Left lung (tissue), 10 donors: ENCODE results near the gene OR10X1. TPM values are rescaled to one million over a fixed set of nuclear protein-coding genes. Genes with fewer than 3 reads are reported as not detected.

Experiments
- ATAC-seq: fragments of 200-7000 bp; cut with Tn5 transposase; one replicate; pipeline ENCODE4 v1.9.1; 2020; ENCODE audit warnings: moderate library complexity
- DNase-seq, 4 donors: peaks; one replicate each; pipeline ENCODE4 v3.0.0-alpha.2; 2013 to 2020
- H3K27ac ChIP-seq, 2 donors: fragments of 200-600 bp; sonication (generic) in 1 of 2; one replicate each; pipeline versions ENCODE4 v1.5.0 to v1.8.0; 2020 to 2021
- H3K27me3 ChIP-seq, 2 donors: fragments of 200-600 bp; sonication (generic) in 1 of 2; one replicate each; pipeline versions ENCODE4 v1.5.0 to v1.8.0; 2020 to 2021
- H3K36me3 ChIP-seq, 2 donors: fragments of 200-600 bp; sonication (generic) in 1 of 2; one replicate each; pipeline versions ENCODE4 v1.5.0 to v1.8.0; 2020 to 2021
- H3K4me1 ChIP-seq, 2 donors: fragments of 200-600 bp; one replicate each; pipeline ENCODE4 v1.8.0; 2021
- H3K4me3 ChIP-seq, 2 donors: fragments of 200-600 bp; sonication (generic) in 1 of 2; one replicate each; pipeline versions ENCODE4 v1.5.0 to v1.8.0; 2020 to 2021; ENCODE audit warnings: mild to moderate bottlenecking in 1 of 2
- H3K9me3 ChIP-seq, 2 donors: fragments of 200-600 bp; sonication (generic) in 1 of 2; one replicate each; pipeline versions ENCODE4 v1.5.0 to v1.8.0; 2020 to 2021
- intact Hi-C, 2 donors: fragments of 100-400 bp; cut with DNase I; formaldehyde crosslinking; loops; one replicate each; pipeline versions ENCODE4 v1.11.2 to v1.14.2; 2022
- polyA plus RNA-seq, 6 donors: library from polyadenylated mRNA; unstranded; fragments of 120-200 nt; gene quantifications; one replicate each; pipeline ENCODE4 v1.2.1, GENCODE V29; 2013; ENCODE audit not compliant: insufficient read length in 6 of 6
- total RNA-seq, 2 donors: library from RNA; stranded (reverse); fragmentation: NEBNext Ultra II Directional; extraction: Animal tissue kit (Norgen Biotek cat#: 25700); gene quantifications; one replicate each; pipeline ENCODE4 v1.2.1, GENCODE V29; 2021
- TF ChIP-seq, protein P1 (sequence below), 2 donors: fragments of 200-600 bp; sonication (generic) in 1 of 2; IDR thresholded peaks; one replicate each; pipeline versions ENCODE4 v1.5.0 to v1.8.0; 2021; ENCODE audit warnings: antibody characterized with exemption in 2 of 2
- donor health status: DM: no; HTN: yes; CAD: no.
- donor health status: DM: no; HTN: no; CAD: no.

OR10X1 gene
- total and polyA plus RNA-seq, 8 donors = not detected

DNA sequence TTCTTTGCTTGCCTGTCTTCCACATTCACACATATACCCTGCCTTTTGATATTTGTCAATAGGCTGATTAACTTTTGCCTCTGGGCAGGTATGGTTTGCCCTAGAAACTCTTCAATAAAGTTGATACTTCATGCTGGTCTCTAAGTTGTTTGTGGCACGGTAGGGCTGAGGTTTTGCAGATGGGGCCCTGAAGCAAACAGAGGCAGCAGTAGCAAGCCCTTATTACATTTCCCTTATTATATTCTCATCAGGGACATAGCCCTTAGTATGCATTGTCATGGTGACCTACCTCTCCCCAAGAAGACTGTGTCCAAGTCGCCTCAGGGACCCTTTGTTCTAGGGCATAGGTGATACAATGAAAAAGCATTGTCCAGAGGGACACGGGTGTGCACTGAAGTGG lies 9.2 kb downstream of the OR10X1 start, which contains the start of gene OR6P1:
Gene OR6P1 (minus strand): TSS at position 101 of the 400 bp plus-strand sequence. CDS start 6,976 bp downstream, outside the sequence.
- Histone ChIP-seq H3K4me1 (no peaks in the 10 kb centered on the region), H3K27ac (no peak within 1 kb of the TSS), H3K36me3 (no peaks in the 10 kb centered on the region), H3K27me3 (no peaks in the 10 kb centered on the region), H3K4me3 (no peak within 1 kb of the TSS), H3K9me3 (no peaks in the 10 kb centered on the region)
- TF ChIP-seq, protein P1, sequence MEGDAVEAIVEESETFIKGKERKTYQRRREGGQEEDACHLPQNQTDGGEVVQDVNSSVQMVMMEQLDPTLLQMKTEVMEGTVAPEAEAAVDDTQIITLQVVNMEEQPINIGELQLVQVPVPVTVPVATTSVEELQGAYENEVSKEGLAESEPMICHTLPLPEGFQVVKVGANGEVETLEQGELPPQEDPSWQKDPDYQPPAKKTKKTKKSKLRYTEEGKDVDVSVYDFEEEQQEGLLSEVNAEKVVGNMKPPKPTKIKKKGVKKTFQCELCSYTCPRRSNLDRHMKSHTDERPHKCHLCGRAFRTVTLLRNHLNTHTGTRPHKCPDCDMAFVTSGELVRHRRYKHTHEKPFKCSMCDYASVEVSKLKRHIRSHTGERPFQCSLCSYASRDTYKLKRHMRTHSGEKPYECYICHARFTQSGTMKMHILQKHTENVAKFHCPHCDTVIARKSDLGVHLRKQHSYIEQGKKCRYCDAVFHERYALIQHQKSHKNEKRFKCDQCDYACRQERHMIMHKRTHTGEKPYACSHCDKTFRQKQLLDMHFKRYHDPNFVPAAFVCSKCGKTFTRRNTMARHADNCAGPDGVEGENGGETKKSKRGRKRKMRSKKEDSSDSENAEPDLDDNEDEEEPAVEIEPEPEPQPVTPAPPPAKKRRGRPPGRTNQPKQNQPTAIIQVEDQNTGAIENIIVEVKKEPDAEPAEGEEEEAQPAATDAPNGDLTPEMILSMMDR (IDR thresholded peaks at IDR 0.05) = no peak
- DNase-seq (no peak), ATAC-seq (no peak)
- intact Hi-C loops = no loop called here

GRCh38 chr1:158564608-158565007 lies 15.1 kb downstream of the OR10X1 start:
- ATAC-seq = no peak
- H3K4me1 ChIP-seq = peaks cover 0 to 10% of the 10 kb centered on the region in 2 donors
- no peaks in the 10 kb centered on the region for H3K9me3 ChIP-seq
- H3K27ac ChIP-seq = peak overlapping the region in 1 of 2 donors; percentile 70
- no peak for DNase-seq
- intact Hi-C loops = no loop called here
- TF ChIP-seq, protein P1 (IDR thresholded peaks at IDR 0.05) = no peak
- H3K27me3 ChIP-seq = no peaks in the 10 kb centered on the region
- no peak overlapping the region for H3K4me3 ChIP-seq
- no peaks in the 10 kb centered on the region for H3K36me3 ChIP-seq

DNA sequence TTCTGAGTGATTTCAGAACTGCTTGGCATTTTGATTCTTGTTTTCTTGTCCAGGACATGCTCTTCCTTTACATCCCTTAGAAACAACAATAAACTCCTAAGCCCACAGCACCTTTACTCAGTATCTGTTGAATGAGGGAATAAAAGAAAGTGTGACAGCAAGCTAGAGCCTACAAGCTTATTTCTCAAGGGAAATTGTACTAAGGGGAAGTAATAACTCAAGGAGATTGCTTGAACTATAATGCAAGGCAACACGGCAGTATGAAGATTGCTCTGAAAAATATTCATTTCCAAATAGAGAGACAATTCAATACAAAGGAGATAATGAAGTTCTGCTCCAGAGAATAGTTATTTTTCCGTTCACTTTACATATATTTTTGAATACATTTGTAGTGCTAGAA lies 15.8 kb downstream of the OR10X1 start:
- intact Hi-C loops = no loop called here
- TF ChIP-seq, protein P1 (IDR thresholded peaks at IDR 0.05) = no peak
- Histone ChIP-seq H3K4me1 (peaks cover 0 to 10% of the 10 kb centered on the region in 2 donors), H3K4me3 (no peak overlapping the region), H3K27me3 (no peaks in the 10 kb centered on the region), H3K9me3 (no peaks in the 10 kb centered on the region), H3K27ac (peak overlapping the region in 1 of 2 donors; percentile 70), H3K36me3 (no peaks in the 10 kb centered on the region)
- ATAC-seq = no peak
- DNase-seq = no peak

DNA sequence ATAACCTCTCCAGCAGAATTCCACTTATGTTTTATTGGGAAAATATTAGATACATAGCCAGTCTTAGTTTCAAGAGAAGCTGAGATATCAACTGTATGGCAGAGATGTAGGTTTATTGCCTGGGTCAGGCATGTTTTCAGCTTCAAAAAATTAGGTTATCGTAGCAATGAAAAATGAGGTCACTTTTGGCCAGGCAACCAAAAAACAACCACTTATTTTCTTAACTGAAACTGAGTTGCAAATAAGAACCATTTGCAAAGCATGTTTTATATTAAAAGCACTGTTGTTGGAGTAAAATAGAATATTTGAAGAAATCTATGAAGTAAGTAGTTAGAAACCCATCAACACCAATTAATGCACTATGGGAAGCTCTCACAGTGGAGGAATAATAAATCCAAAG lies 20.0 kb downstream of the OR10X1 start:
- no peaks in the 10 kb centered on the region for H3K27me3 ChIP-seq
- H3K9me3 ChIP-seq = no peaks in the 10 kb centered on the region
- ATAC-seq (no peak), DNase-seq (no peak)
- TF ChIP-seq, protein P1 (IDR thresholded peaks at IDR 0.05) = no peak
- H3K4me1 ChIP-seq = peaks cover 0 to 10% of the 10 kb centered on the region in 2 donors
- H3K4me3 ChIP-seq = no peak overlapping the region
- no peaks in the 10 kb centered on the region for H3K36me3 ChIP-seq
- no peak overlapping the region for H3K27ac ChIP-seq
- intact Hi-C loops = no loop called here

GRCh38 chr1:158554352-158554751 lies 25.3 kb downstream of the OR10X1 start, which contains the start of gene OR6Y1:
Gene OR6Y1 (minus strand): TSS chr1:158554405. CDS start chr1:158548105, 6,300 bp downstream.
- Histone ChIP-seq H3K36me3 (no peaks in the 10 kb centered on the region), H3K27me3 (no peaks in the 10 kb centered on the region), H3K4me1 (no peaks in the 10 kb centered on the region), H3K9me3 (no peaks in the 10 kb centered on the region), H3K27ac (no peak within 1 kb of the TSS), H3K4me3 (no peak within 1 kb of the TSS)
- no peak for DNase-seq
- intact Hi-C loops = no loop called here
- no peak for ATAC-seq
- TF ChIP-seq, protein P1 (IDR thresholded peaks at IDR 0.05) = no peak
